GM12801 (cell line): ENCODE data around the gene CWF19L1.

Source experiments
- CTCF ChIP-seq: IDR thresholded peaks from one replicate; pipeline ENCODE4 v1.5.1; 2011; ENCODE audit warnings: control low read depth; ENCODE audit not compliant: insufficient read length; ENCODE audit errors: extremely low read depth

CWF19L1 gene

GRCh38 chr10:100208276-100208675 is 59.2 kb downstream of the CWF19L1 start:
- TF ChIP-seq CTCF, result no peak

GRCh38 chr10:100204370-100204769 is 63.1 kb downstream of the CWF19L1 start:
- TF ChIP-seq CTCF, result no peak

GRCh38 chr10:100201549-100201948 is 65.9 kb downstream of the CWF19L1 start:
- no peak for TF ChIP-seq CTCF

GRCh38 chr10:100194711-100195110 is 72.7 kb downstream of the CWF19L1 start:
- TF ChIP-seq CTCF, result no peak

- no peak for TF ChIP-seq CTCF
Observed at GRCh38 chr10:100192350-100192749, 75.1 kb downstream of the CWF19L1 start.

GRCh38 chr10:100186253-100187212 is 80.9 kb downstream of the CWF19L1 start:
- TF ChIP-seq CTCF, result no peak

GRCh38 chr10:100185364-100186252 is 81.8 kb downstream of the CWF19L1 start, which contains the start of gene ERLIN1:
TSS of gene ERLIN1 (minus strand) at chr10:100186029. CDS start at chr10:100185626, 403 bp downstream.
- TF ChIP-seq CTCF, result no peak
